SK-N-MC (cell line): ENCODE data around the gene BTRC.
A peak's percentile ranks its signal among the peaks of the same experiment; 100 is the strongest.

Experiments
- DNase-seq: peaks from one replicate; pipeline ENCODE4 v3.0.0-alpha.2; 2011; ENCODE audit warnings: low read depth, low spot score
- H3K27ac ChIP-seq: fragments of 200-600 bp; sonication (generic); 2 replicates; pipeline ENCODE4 v1.5.1; 2016; ENCODE audit warnings: mixed run types
- H3K36me3 ChIP-seq: fragments of 200-600 bp; sonication (generic); 2 replicates; pipeline ENCODE4 v1.6.1; 2017; ENCODE audit warnings: antibody characterized with exemption, low read length, mixed read lengths; ENCODE audit not compliant: insufficient read depth
- H3K4me3 ChIP-seq: fragments of 200-600 bp; sonication (generic); 2 replicates; pipeline ENCODE4 v1.5.1; 2016
- H3K9ac ChIP-seq: fragments of 200-600 bp; sonication (generic); 2 replicates; pipeline ENCODE4 v1.8.0; 2017; ENCODE audit warnings: mixed run types, mixed read lengths; ENCODE audit not compliant: insufficient read length
- H3K9me3 ChIP-seq: fragments of 200-600 bp; sonication (generic); 2 replicates; pipeline ENCODE4 v1.6.1; 2017; ENCODE audit warnings: low read depth, mild to moderate bottlenecking, antibody characterized with exemption, low read length, moderate library complexity, mixed read lengths
- EZH2 ChIP-seq: fragments of 200-600 bp; sonication (generic); IDR thresholded peaks from one replicate; pipeline ENCODE4 v1.6.1; 2017; ENCODE audit warnings: antibody characterized with exemption
- FOXP2 ChIP-seq: optimal IDR thresholded peaks from 2 replicates; pipeline ENCODE3; 2011; ENCODE audit warnings: mild to moderate bottlenecking, moderate library complexity; ENCODE audit not compliant: insufficient read depth; ENCODE audit errors: extremely low read length, control extremely low read depth
- POLR2AphosphoS5 ChIP-seq: IDR thresholded peaks from 2 replicates; pipeline ENCODE4 v1.6.1; 2012; ENCODE audit warnings: mild to moderate bottlenecking, low read depth, low read length, borderline replicate concordance

The BTRC gene

DNA sequence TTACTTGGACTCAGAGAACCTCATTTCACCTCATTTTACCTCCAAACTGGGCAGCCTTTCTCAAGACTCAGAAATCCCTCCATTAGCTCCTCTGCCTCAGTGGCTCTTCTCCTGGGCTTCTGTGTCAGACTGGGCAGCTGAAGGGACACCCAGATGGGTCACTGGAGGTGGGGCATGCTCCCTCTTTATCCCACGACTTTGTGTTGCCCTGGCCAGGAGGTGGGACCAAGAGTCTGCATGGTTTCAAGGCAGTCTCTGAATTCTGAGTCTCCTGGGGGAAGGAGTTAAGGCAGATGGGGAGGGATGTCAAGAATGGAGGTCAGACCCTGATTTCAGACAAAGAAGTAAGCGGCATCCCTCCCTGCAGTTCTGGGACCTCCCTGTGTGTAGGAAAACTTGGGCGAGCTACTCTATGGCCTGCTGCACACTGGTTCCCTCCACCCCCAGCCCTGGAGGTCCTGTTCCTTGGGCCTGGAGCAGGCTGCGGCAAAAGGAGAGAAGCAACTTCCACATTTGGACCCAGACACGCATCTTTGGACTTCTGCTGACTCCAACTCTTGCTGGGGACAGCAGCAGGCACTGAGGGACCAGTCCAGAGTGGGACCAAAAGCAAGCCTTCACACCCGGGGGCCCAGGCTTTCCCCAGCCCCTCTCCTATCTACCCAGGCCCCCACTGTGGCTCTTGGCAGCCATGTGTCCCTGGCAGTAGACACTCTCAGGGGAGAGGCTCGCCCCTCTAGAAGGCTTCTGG lies 223.3 kb downstream of the BTRC start:
- H3K27ac ChIP-seq: no peak overlapping the region
- no peak for DNase-seq
- TF ChIP-seq EZH2: no peak
- no peak for TF ChIP-seq FOXP2
- TF ChIP-seq POLR2AphosphoS5: no peak
- no peak overlapping the region for H3K9ac ChIP-seq
- no peaks in the 10 kb centered on the region for H3K36me3 ChIP-seq
- no peak overlapping the region for H3K4me3 ChIP-seq
- H3K9me3 ChIP-seq: no peaks in the 10 kb centered on the region

GRCh38 chr10:101578192-101578591 lies 224.2 kb downstream of the BTRC start:
- H3K9me3 ChIP-seq: no peaks in the 10 kb centered on the region
- no peak for DNase-seq
- TF ChIP-seq EZH2: no peak
- no peak for TF ChIP-seq FOXP2
- TF ChIP-seq POLR2AphosphoS5: no peak
- H3K9ac ChIP-seq: no peak overlapping the region
- H3K27ac ChIP-seq: no peak overlapping the region
- H3K4me3 ChIP-seq: no peak overlapping the region
- H3K36me3 ChIP-seq: no peaks in the 10 kb centered on the region

- H3K4me3 ChIP-seq: no peak overlapping the region
These were observed 225.0 kb downstream of the BTRC start for GRCh38 chr10:101578803-101579515.

GRCh38 chr10:101579516-101579870 lies 225.5 kb downstream of the BTRC start:
- Histone ChIP-seq H3K9ac (no peak overlapping the region), H3K36me3 (no peaks in the 10 kb centered on the region), H3K9me3 (no peaks in the 10 kb centered on the region), H3K27ac (no peak overlapping the region), H3K4me3 (no peak overlapping the region)
- no peak for DNase-seq
- TF ChIP-seq POLR2AphosphoS5: no peak

More at GRCh38 chr10:101578803-101579515, 225.0 kb downstream of the BTRC start:
- TF ChIP-seq EZH2 (no peak), FOXP2 (no peak), POLR2AphosphoS5 (no peak)
- H3K9me3 ChIP-seq: no peaks in the 10 kb centered on the region
- no peak for DNase-seq
- H3K36me3 ChIP-seq: no peaks in the 10 kb centered on the region
- no peak overlapping the region for H3K27ac ChIP-seq
- no peak overlapping the region for H3K9ac ChIP-seq

DNA sequence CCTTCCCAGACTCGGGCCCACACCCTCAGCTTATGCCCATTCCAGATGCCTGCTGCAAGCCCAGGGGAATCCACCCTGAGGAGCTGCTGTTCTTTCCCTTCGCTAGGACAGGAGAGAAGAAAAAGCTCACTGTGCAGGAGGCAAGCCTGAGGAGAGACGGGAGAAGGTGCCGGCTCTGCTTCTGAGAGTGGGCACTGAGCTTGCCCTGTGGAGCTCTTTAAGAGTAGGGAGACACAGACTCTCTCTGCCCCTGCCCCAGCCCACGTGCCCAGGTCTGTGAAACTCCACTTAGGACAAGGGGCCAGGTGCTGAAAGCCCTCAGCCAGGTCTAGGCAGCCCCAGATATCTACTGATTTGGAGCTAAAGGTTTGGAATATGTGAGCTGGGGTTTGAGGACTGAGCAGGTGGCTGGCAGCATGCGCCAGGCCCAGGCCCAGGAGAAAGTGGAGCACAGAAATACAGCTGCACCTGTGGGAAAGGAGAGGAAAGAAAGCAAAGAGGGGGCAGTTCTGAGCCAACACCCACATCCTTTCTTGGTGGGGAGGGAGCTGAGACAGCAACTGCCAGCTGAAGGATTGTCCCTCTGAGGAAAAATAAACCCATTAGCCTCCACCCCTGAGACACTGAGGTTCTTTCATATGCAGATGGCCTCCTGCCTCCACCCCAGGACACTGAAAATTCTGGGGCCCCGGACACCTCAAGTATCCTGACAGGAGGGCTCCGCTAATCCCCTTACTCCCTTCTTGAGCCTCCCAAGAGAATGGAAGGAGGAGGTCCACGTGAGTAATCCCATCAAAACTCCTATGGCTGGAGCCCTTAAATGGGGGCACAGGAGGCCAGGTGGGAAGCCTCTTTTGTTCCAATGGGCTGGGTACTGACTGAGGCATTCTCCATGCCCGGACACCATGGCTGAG lies 226.8 kb downstream of the BTRC start:
- no peak overlapping the region for H3K4me3 ChIP-seq
- H3K9ac ChIP-seq: no peak overlapping the region
- no peak for DNase-seq
- TF ChIP-seq EZH2 (no peak), FOXP2 (no peak), POLR2AphosphoS5 (no peak)
- no peaks in the 10 kb centered on the region for H3K9me3 ChIP-seq
- H3K36me3 ChIP-seq: no peaks in the 10 kb centered on the region
- no peak overlapping the region for H3K27ac ChIP-seq

DNA sequence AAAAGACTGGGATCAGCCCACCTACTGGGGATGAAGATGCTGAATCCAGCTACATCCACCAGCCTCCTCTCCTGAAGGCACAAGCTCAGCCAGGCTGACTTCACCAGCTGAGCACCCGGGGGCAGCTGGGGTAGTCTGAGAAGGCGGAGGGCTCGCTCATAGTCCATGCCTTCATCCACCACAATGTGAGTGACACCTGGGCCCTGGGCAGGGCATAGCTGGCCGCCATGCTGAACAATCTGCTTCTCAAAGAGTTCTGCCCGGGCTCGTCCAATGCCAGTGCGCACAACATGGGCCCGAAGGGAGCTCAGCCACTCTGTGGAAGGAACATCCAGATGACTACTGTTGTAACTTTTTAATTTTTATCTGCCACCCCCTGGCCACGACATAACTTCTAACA lies 231.9 kb downstream of the BTRC start:
- no peaks in the 10 kb centered on the region for H3K36me3 ChIP-seq
- TF ChIP-seq POLR2AphosphoS5 (no peak), EZH2 (no peak), FOXP2 (no peak)
- H3K9ac ChIP-seq: no peak overlapping the region
- no peak overlapping the region for H3K27ac ChIP-seq
- no peak for DNase-seq
- no peaks in the 10 kb centered on the region for H3K9me3 ChIP-seq
- H3K4me3 ChIP-seq: no peak overlapping the region

GRCh38 chr10:101587725-101588653 lies 234.0 kb downstream of the BTRC start, which contains the start of the genes DPCD and POLL:
TSS of gene DPCD (plus strand) at chr10:101588321. CDS start at chr10:101588337, 16 bp downstream.
TSS of gene POLL (minus strand) at chr10:101588257. CDS start at chr10:101587360, 897 bp downstream.
- Histone ChIP-seq H3K4me3 (peak within 1 kb of the TSS; percentile 85), H3K27ac (no peak within 1 kb of the TSS), H3K36me3 (no peaks in the 10 kb centered on the region), H3K9ac (peak within 1 kb of the TSS; percentile 82), H3K9me3 (no peaks in the 10 kb centered on the region)
- no peak for DNase-seq
- TF ChIP-seq EZH2: no peak
- no peak for TF ChIP-seq FOXP2
- TF ChIP-seq POLR2AphosphoS5: peak; percentile 57; the same call in 1 of the 2 replicates
